ENCODE measurements around the gene EEF1A2.

DNA sequence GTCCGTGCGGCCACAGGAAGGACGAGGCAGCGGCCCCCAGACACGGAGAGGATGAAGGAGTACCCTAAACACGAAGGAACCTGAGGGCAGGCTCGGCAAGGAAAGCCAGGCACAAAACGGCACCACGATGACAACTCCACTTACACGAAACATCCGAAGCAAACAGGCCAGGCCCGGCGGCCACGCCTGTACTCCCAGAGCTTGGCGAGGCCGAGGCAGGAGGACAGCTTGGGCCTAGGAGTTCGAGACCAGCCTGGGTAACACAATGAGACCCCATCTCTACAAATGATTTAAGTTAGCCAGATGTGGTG, 39.9 kb downstream of the EEF1A2 start:
- TF ChIP-seq, protein P1, sequence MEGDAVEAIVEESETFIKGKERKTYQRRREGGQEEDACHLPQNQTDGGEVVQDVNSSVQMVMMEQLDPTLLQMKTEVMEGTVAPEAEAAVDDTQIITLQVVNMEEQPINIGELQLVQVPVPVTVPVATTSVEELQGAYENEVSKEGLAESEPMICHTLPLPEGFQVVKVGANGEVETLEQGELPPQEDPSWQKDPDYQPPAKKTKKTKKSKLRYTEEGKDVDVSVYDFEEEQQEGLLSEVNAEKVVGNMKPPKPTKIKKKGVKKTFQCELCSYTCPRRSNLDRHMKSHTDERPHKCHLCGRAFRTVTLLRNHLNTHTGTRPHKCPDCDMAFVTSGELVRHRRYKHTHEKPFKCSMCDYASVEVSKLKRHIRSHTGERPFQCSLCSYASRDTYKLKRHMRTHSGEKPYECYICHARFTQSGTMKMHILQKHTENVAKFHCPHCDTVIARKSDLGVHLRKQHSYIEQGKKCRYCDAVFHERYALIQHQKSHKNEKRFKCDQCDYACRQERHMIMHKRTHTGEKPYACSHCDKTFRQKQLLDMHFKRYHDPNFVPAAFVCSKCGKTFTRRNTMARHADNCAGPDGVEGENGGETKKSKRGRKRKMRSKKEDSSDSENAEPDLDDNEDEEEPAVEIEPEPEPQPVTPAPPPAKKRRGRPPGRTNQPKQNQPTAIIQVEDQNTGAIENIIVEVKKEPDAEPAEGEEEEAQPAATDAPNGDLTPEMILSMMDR (IDR thresholded peaks at IDR 0.05), result no peak
- TF ChIP-seq EZH2phosphoT487 (IDR thresholded peaks at IDR 0.05) (no peak), EZH2 (IDR thresholded peaks at IDR 0.05) (no peak)
